Measurements from ENCODE around the gene GFI1. TPM values are rescaled to one million over a fixed set of nuclear protein-coding genes. Genes with fewer than 3 reads are reported as not detected.
A peak's percentile ranks its signal among the peaks of the same experiment; 100 is the strongest.

Gene GFI1
- total and polyA plus RNA-seq, 2 of the 13 experiments (the other 11 are each of a cell fraction or from before 2014, with no cell fraction given), result 10.3 to 10.5 TPM

GRCh38 chr1:92484472-92485380 is 2.0 kb downstream of the GFI1 start (continued):
- TF ChIP-seq BCL3 (CRISPR knock-in tag; IDR thresholded peaks at IDR 0.05), result no peak
- 0 out of 2 replicates have a peak, but pooled peaks have one; percentile 27 for TF ChIP-seq ZNF350 (CRISPR knock-in tag; IDR thresholded peaks at IDR 0.05; ENCODE audit: borderline replicate concordance, low read depth)
- peak; percentile 52 for TF ChIP-seq PHF5A (CRISPR knock-in tag; IDR thresholded peaks at IDR 0.05; ENCODE audit: low read depth, unreplicated experiment)
- 0 out of 2 replicates have a peak, but pooled peaks have one; percentile 16 for TF ChIP-seq MEIS2 (CRISPR knock-in tag; IDR thresholded peaks at IDR 0.05)
- 0 out of 2 replicates have a peak, but pooled peaks have one; percentile 32 for TF ChIP-seq SALL1 (CRISPR knock-in tag; IDR thresholded peaks at IDR 0.05)
- 0 out of 2 replicates have a peak, but pooled peaks have one; percentile 28 for TF ChIP-seq IKZF5 (CRISPR knock-in tag; IDR thresholded peaks at IDR 0.05)
- TF ChIP-seq MLXIP (CRISPR knock-in tag; IDR thresholded peaks at IDR 0.05; ENCODE audit: borderline replicate concordance), result 0 out of 2 replicates have a peak, but pooled peaks have one; percentile 23
- peak; percentile 34; the same call in 1 of the 2 replicates for TF ChIP-seq PHF20 (CRISPR knock-in tag; IDR thresholded peaks at IDR 0.05)
- no peak for TF ChIP-seq JUNB (CRISPR knock-in tag; IDR thresholded peaks at IDR 0.05; ENCODE audit: borderline replicate concordance)
- 0 out of 2 replicates have a peak, but pooled peaks have one; percentile 25 for TF ChIP-seq KDM2A (CRISPR knock-in tag; IDR thresholded peaks at IDR 0.05; ENCODE audit: borderline replicate concordance, low read depth)
- TF ChIP-seq MEF2D (CRISPR knock-in tag; IDR thresholded peaks at IDR 0.05), result 0 out of 2 replicates have a peak, but pooled peaks have one; percentile 39
- TF ChIP-seq ZSCAN25 (CRISPR knock-in tag; IDR thresholded peaks at IDR 0.05), result 0 out of 2 replicates have a peak, but pooled peaks have one; percentile 2
- TF ChIP-seq KMT2B (CRISPR knock-in tag; IDR thresholded peaks at IDR 0.05), result peak; percentile 54; the same call in 1 of the 2 replicates
- 0 out of 2 replicates have a peak, but pooled peaks have one; percentile 23 for TF ChIP-seq TOPORS (CRISPR knock-in tag; IDR thresholded peaks at IDR 0.05)
- 0 out of 2 replicates have a peak, but pooled peaks have one; percentile 44 for TF ChIP-seq CHD2 (IDR thresholded peaks at IDR 0.05; ENCODE audit: low read depth, low read length)
- TF ChIP-seq ERF (CRISPR knock-in tag; IDR thresholded peaks at IDR 0.05), result peak; percentile 45; the same call in 1 of the 2 replicates
- no peak for TF ChIP-seq WIZ (CRISPR knock-in tag; IDR thresholded peaks at IDR 0.05)
- TF ChIP-seq ZNF687 (CRISPR knock-in tag; IDR thresholded peaks at IDR 0.05), result peak; percentile 60

All from HepG2 (cell line).